8988T (cell line): ENCODE data around the gene NRXN3.
"Not testable (repeated sequence)": the region's sequence is repeated elsewhere in the genome, so short reads cannot be mapped to it uniquely, and the experiment has no call there.

Experiments used
- DNase-seq: peaks from one replicate; pipeline ENCODE4 v3.0.0; 2011

NRXN3 gene

GRCh38 chr14:78501909-78502308 lies 331.7 kb downstream of the NRXN3 start:
- no peak for DNase-seq

- DNase-seq = no peak
Observed at GRCh38 chr14:78508023-78508422, 337.9 kb downstream of the NRXN3 start.

GRCh38 chr14:78509516-78509915 lies 339.3 kb downstream of the NRXN3 start:
- DNase-seq = no peak

- no peak for DNase-seq
Observed at GRCh38 chr14:78512021-78512420, 341.8 kb downstream of the NRXN3 start.

- DNase-seq = no peak
Observed at GRCh38 chr14:78519863-78520262, 349.7 kb downstream of the NRXN3 start.

GRCh38 chr14:78524196-78524595 lies 354.0 kb downstream of the NRXN3 start:
- DNase-seq = no peak

- DNase-seq = no peak
Observed at GRCh38 chr14:78524766-78525165, 354.6 kb downstream of the NRXN3 start.

- DNase-seq = no peak
Observed at GRCh38 chr14:78530078-78530477, 359.9 kb downstream of the NRXN3 start.

GRCh38 chr14:78534141-78534540 lies 364.0 kb downstream of the NRXN3 start:
- DNase-seq = no peak

- no peak for DNase-seq
Observed at GRCh38 chr14:78535041-78535440, 364.9 kb downstream of the NRXN3 start.

- not testable (repeated sequence) for DNase-seq
Observed at GRCh38 chr14:78541788-78542187, 371.6 kb downstream of the NRXN3 start.

GRCh38 chr14:78543433-78543832 lies 373.3 kb downstream of the NRXN3 start:
- DNase-seq = no peak

GRCh38 chr14:78561074-78561473 lies 390.9 kb downstream of the NRXN3 start:
- DNase-seq = no peak

GRCh38 chr14:78566026-78566858 lies 396.1 kb downstream of the NRXN3 start:
- no peak for DNase-seq

GRCh38 chr14:78566859-78567172 lies 396.6 kb downstream of the NRXN3 start:
- DNase-seq = no peak

GRCh38 chr14:78567343-78567742 lies 397.2 kb downstream of the NRXN3 start:
- no peak for DNase-seq

- DNase-seq = not testable (repeated sequence)
Observed at GRCh38 chr14:78573736-78574135, 403.6 kb downstream of the NRXN3 start.

GRCh38 chr14:78576437-78577166 lies 406.4 kb downstream of the NRXN3 start:
- no peak for DNase-seq

GRCh38 chr14:78581229-78581628 lies 411.1 kb downstream of the NRXN3 start:
- DNase-seq = no peak

GRCh38 chr14:78586681-78587080 lies 416.5 kb downstream of the NRXN3 start:
- DNase-seq = no peak

- no peak for DNase-seq
Observed at GRCh38 chr14:78588906-78589305, 418.7 kb downstream of the NRXN3 start.

GRCh38 chr14:78592616-78593219 lies 422.5 kb downstream of the NRXN3 start:
- DNase-seq = no peak

- DNase-seq = no peak
Observed at GRCh38 chr14:78593949-78594348, 423.8 kb downstream of the NRXN3 start.

- no peak for DNase-seq
Observed at GRCh38 chr14:78595797-78596196, 425.6 kb downstream of the NRXN3 start.
